H9 (cell line): ENCODE results near the gene SRGAP1. TPM values are rescaled to one million over a fixed set of nuclear protein-coding genes. Genes with fewer than 3 reads are reported as not detected.

Source experiments
- DNase-seq: peaks from one replicate; pipeline ENCODE4 v3.0.0-alpha.2; 2017
- H2AFZ ChIP-seq: one replicate; pipeline ENCODE4 v1.6.1; 2013; ENCODE audit warnings: mild to moderate bottlenecking, low read length, control low read depth, moderate library complexity
- H2AK5ac ChIP-seq: 2 replicates; pipeline ENCODE4 v1.6.1; 2013; ENCODE audit warnings: low read length, control low read depth, mixed read lengths; ENCODE audit not compliant: insufficient read length
- H2BK120ac ChIP-seq: one replicate; pipeline ENCODE4 v1.6.1; 2013; ENCODE audit warnings: low read depth, mild to moderate bottlenecking, low read length, control low read depth, inconsistent platforms; ENCODE audit not compliant: poor library complexity, severe bottlenecking
- H2BK12ac ChIP-seq: 2 replicates; pipeline ENCODE4 v1.6.1; 2013; ENCODE audit warnings: low read length, control low read depth, mixed read lengths, low read depth; ENCODE audit not compliant: insufficient read length
- H2BK15ac ChIP-seq: 2 replicates; pipeline ENCODE4 v1.6.1; 2013; ENCODE audit warnings: low read depth, low read length, control low read depth
- H2BK20ac ChIP-seq: one replicate; pipeline ENCODE4 v1.6.1; 2013; ENCODE audit warnings: low read depth, mild to moderate bottlenecking, low read length, control low read depth, inconsistent platforms; ENCODE audit not compliant: poor library complexity, severe bottlenecking
- H2BK5ac ChIP-seq: 2 replicates; pipeline ENCODE4 v1.6.1; 2013; ENCODE audit warnings: low read length, control low read depth, mixed read lengths; ENCODE audit not compliant: insufficient read length
- H3K14ac ChIP-seq: 2 replicates; pipeline ENCODE4 v1.6.1; 2013; ENCODE audit warnings: low read length, control low read depth; ENCODE audit not compliant: insufficient read depth
- H3K18ac ChIP-seq: 2 replicates; pipeline ENCODE4 v1.6.1; 2013; ENCODE audit warnings: low read depth, mild to moderate bottlenecking, mixed read lengths, low read length, control low read depth; ENCODE audit not compliant: insufficient read length
- H3K23ac ChIP-seq: 2 replicates; pipeline ENCODE4 v1.6.1; 2013; ENCODE audit warnings: low read length, control low read depth, mixed read lengths, low read depth; ENCODE audit not compliant: insufficient read length
- H3K23me2 ChIP-seq: 2 replicates; pipeline ENCODE4 v1.6.1; 2013; ENCODE audit warnings: low read depth, mild to moderate bottlenecking, mixed read lengths, low read length, control low read depth; ENCODE audit not compliant: insufficient read length, poor library complexity, severe bottlenecking
- H3K27ac ChIP-seq: 2 replicates; pipeline ENCODE4 v1.5.1; 2013; ENCODE audit warnings: low read length, control low read depth, mixed read lengths, low read depth; ENCODE audit not compliant: insufficient read length
- H3K27me3 ChIP-seq: 2 replicates; pipeline ENCODE4 v1.6.1; 2013; ENCODE audit warnings: low read length, control low read depth, inconsistent platforms; ENCODE audit not compliant: insufficient read depth
- H3K4ac ChIP-seq: 2 replicates; pipeline ENCODE4 v1.6.1; 2013; ENCODE audit warnings: low read depth, mild to moderate bottlenecking, control low read depth, inconsistent platforms, low read length, moderate library complexity
- H3K4me1 ChIP-seq: 2 replicates; pipeline ENCODE4 v1.6.1; 2013; ENCODE audit warnings: low read length, control low read depth, inconsistent platforms; ENCODE audit not compliant: insufficient read depth
- H3K4me2 ChIP-seq: 2 replicates; pipeline ENCODE4 v1.6.1; 2013; ENCODE audit warnings: low read length, control low read depth, mixed read lengths; ENCODE audit not compliant: insufficient read length, insufficient read depth
- H3K56ac ChIP-seq: 2 replicates; pipeline ENCODE4 v1.6.1; 2013; ENCODE audit warnings: low read depth, mild to moderate bottlenecking, mixed read lengths, low read length, control low read depth; ENCODE audit not compliant: insufficient read length
- H3K79me1 ChIP-seq: 2 replicates; pipeline ENCODE4 v1.6.1; 2013; ENCODE audit warnings: low read depth, mild to moderate bottlenecking, moderate library complexity, low read length, control low read depth, inconsistent platforms; ENCODE audit not compliant: insufficient read depth, poor library complexity, severe bottlenecking
- H3K79me2 ChIP-seq: 2 replicates; pipeline ENCODE4 v1.6.1; 2013; ENCODE audit warnings: low read length, control low read depth, inconsistent platforms; ENCODE audit not compliant: insufficient read depth
- H3K9ac ChIP-seq: 2 replicates; pipeline ENCODE4 v1.6.1; 2013; ENCODE audit warnings: low read length, control low read depth, mixed read lengths; ENCODE audit not compliant: insufficient read length; ENCODE audit errors: extremely low read depth
- H3K9me3 ChIP-seq: one replicate; pipeline ENCODE4 v1.6.1; 2013; ENCODE audit warnings: low read depth, low read length, inconsistent platforms; ENCODE audit not compliant: control insufficient read depth
- H3T11ph ChIP-seq: one replicate; pipeline ENCODE4 v1.6.1; 2013; ENCODE audit warnings: mild to moderate bottlenecking, low read length, control low read depth, inconsistent platforms
- H4K20me1 ChIP-seq: one replicate; pipeline ENCODE4 v1.6.1; 2013; ENCODE audit not compliant: control insufficient read depth, insufficient read length, insufficient read depth
- H4K5ac ChIP-seq: 2 replicates; pipeline ENCODE4 v1.6.1; 2013; ENCODE audit warnings: low read depth, mild to moderate bottlenecking, mixed read lengths, low read length, control low read depth; ENCODE audit not compliant: insufficient read length
- H4K8ac ChIP-seq: replicated peaks from 2 replicates; pipeline ENCODE4 v1.6.1; 2013; ENCODE audit warnings: low read length, control low read depth, mixed read lengths, low read depth; ENCODE audit not compliant: insufficient read length
- H4K91ac ChIP-seq: 2 replicates; pipeline ENCODE4 v1.6.1; 2013; ENCODE audit warnings: low read depth, mild to moderate bottlenecking, moderate library complexity, mixed read lengths, low read length, control low read depth; ENCODE audit not compliant: insufficient read length
- H3K27ac Mint-ChIP-seq, 3 experiments: 2 replicates in 2 of 3; 3 replicates in 1 of 3; pipeline ENCODE4 v1.8.0; 2020 to 2021; ENCODE audit warnings: mixed read lengths in 3 of 3, mild to moderate bottlenecking in 1 of 3, moderate library complexity in 1 of 3
- H3K27me3 Mint-ChIP-seq: 2 replicates; pipeline ENCODE4 v1.8.0; 2021; ENCODE audit warnings: low read depth, mild to moderate bottlenecking, moderate library complexity, mixed read lengths
- H3K36me3 Mint-ChIP-seq, 3 experiments: 2 replicates in 2 of 3; 3 replicates in 1 of 3; pipeline ENCODE4 v1.8.0; 2020 to 2021; ENCODE audit warnings: low read depth in 3 of 3, mixed read lengths in 3 of 3; ENCODE audit not compliant: insufficient read depth in 1 of 3
- H3K4me1 Mint-ChIP-seq, 2 experiments: 2 replicates each; pipeline ENCODE4 v1.8.0; 2020; ENCODE audit warnings: mixed read lengths in 2 of 2
- H3K4me3 Mint-ChIP-seq, 2 experiments: 2 replicates in 1 of 2; 3 replicates in 1 of 2; pipeline ENCODE4 v1.8.0; 2020 to 2021; ENCODE audit warnings: mild to moderate bottlenecking in 2 of 2, mixed read lengths in 2 of 2, moderate library complexity in 1 of 2
- H3K9me3 Mint-ChIP-seq, 2 experiments: 2 replicates in 1 of 2; 3 replicates in 1 of 2; pipeline ENCODE4 v1.8.0; 2020; ENCODE audit warnings: mild to moderate bottlenecking in 2 of 2, mixed read lengths in 2 of 2, moderate library complexity in 1 of 2
- CTCF ChIP-seq: fragments of 200-600 bp; sonication (generic); conservative IDR thresholded peaks from 3 replicates; pipeline ENCODE4 v1.8.0; 2021; ENCODE audit warnings: antibody characterized with exemption, mild to moderate bottlenecking
- WGBS: extraction: QIAGEN DNeasy Blood & Tissue Kit; methylation state at CpG from one replicate; pipeline ENCODE4 v1.1.7; 2013; ENCODE audit warnings: missing lambda C conversion rate, low lambda C conversion rate, mixed read lengths; ENCODE audit not compliant: insufficient read length; ENCODE audit errors: extremely low coverage; 5-methylcytosine and 5-hydroxymethylcytosine counted together
- total RNA-seq: library from RNA; stranded (reverse); gene quantifications from 2 replicates; pipeline ENCODE4 v1.2.1, GENCODE V29; 2021

The SRGAP1 gene
- total RNA-seq, 1 experiment from 2014 or later: 4.8 TPM

DNA sequence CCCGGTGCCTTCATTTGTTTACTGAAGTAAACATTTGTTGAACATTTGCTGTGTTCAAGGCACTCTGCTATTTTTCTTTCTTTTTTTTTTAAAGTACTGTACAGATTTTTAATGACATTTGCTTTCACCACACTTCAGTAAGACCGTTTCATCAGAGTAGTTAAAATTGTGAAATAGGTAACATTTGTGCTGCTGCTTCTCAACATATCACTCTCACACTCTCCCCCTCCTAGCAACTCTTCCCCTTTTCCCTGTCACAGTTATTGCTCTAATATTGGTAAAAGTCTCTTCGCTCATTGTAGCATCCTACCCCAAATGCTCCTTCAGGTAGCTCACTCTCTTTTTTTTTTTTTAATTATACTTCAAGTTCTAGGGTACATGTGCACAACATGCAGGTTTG lies 49.6 kb downstream of the SRGAP1 start:
- Histone ChIP-seq H3K9me3 (no peaks in the 10 kb centered on the region), H3K23ac (no peak overlapping the region), H2BK20ac (no peak overlapping the region), H3K4ac (no peak overlapping the region), H2AFZ (no peak overlapping the region), H4K8ac (no peak overlapping the region), H3K14ac (no peak overlapping the region), H3K4me2 (no peak overlapping the region), H3K79me1 (no peaks in the 10 kb centered on the region), H4K5ac (no peak overlapping the region), H3K27me3 (no peaks in the 10 kb centered on the region), H2BK120ac (no peak overlapping the region), H3K23me2 (no peaks in the 10 kb centered on the region), H3T11ph (no peak overlapping the region), H3K18ac (no peak overlapping the region), H2BK15ac (no peak overlapping the region), H3K4me1 (peaks cover 12% of the 10 kb centered on the region), H2BK12ac (no peak overlapping the region), H2BK5ac (no peak overlapping the region), H4K91ac (no peak overlapping the region), H3K27ac (no peak overlapping the region), H3K79me2 (no peaks in the 10 kb centered on the region), H2AK5ac (no peak overlapping the region), H3K56ac (no peak overlapping the region), H3K9ac (no peak overlapping the region), H4K20me1 (no peaks in the 10 kb centered on the region)
- no peak for DNase-seq
- Mint-ChIP-seq H3K36me3 (0 out of 7 replicates have a peak, but pooled peaks cover 0 to 4% (median 0%) of the 10 kb centered on the region in 3 experiments), H3K27me3 (no peaks in the 10 kb centered on the region), H3K27ac (peak overlapping the region in 2 of 3 experiments; percentile 55 to 57; a peak in 2 of 7 replicates), H3K4me3 (no peak overlapping the region), H3K4me1 (peaks cover 36 to 39% of the 10 kb centered on the region in 2 experiments), H3K9me3 (peaks cover 0 to 3% of the 10 kb centered on the region in 2 experiments; a peak in 1 of 5 replicates)
- TF ChIP-seq CTCF: no peak
- WGBS: no CpG with 5 or more reads among the region's 3 CpGs
